ENCODE results near the gene GRIA4. TPM values are rescaled to one million over a fixed set of nuclear protein-coding genes. Genes with fewer than 3 reads are reported as not detected.

Gene GRIA4
- polyA plus RNA-seq, 1 of the 3 experiments (the other 2 are of a cell fraction): 0.02 TPM

DNA sequence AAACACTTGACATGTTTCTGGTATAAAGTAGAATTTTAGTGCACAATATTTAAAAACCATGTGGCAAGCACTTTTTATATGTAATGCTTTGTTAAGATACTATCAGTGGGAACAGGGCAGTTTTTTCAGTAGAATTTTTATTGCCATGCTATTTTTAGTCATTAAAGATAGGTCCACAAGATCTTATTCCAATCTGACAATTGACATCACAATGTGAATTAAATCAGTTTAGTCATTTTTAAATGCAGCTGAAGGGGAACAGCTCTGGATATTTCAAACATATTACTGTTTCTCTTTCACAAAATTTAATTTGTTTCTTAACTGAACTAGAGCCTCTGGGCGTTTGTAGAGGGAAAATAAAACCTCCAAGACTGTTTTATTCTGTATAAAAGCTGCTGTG lies 218.0 kb downstream of the GRIA4 start:
- Histone ChIP-seq H3K4me1 (ENCODE audit: control insufficient read depth in 1 of 2, insufficient read depth in 2 of 2, low read depth in 1 of 2, low read length in 1 of 2) (peaks cover 0 to 4% of the 10 kb centered on the region in 2 experiments; a peak in 2 of 4 replicates), H3K9me3 (no peaks in the 10 kb centered on the region), H3K9me2 (no peaks in the 10 kb centered on the region), H3K27ac (ENCODE audit: low read depth in 2 of 2, low read length in 1 of 2) (no peak overlapping the region), H3K4me2 (no peak overlapping the region), H3K36me3 (replicated peaks in 1 of 2; ENCODE audit: control insufficient read depth in 1 of 2, insufficient read depth in 2 of 2, low read length in 1 of 2) (no peaks in the 10 kb centered on the region), H2AFZ (ENCODE audit: low read depth) (no peak overlapping the region), H3K79me2 (ENCODE audit: insufficient read depth) (no peaks in the 10 kb centered on the region), H3K27me3 (ENCODE audit: insufficient read depth) (no peaks in the 10 kb centered on the region), H3F3A (replicated peaks; ENCODE audit: insufficient read depth) (no peaks in the 10 kb centered on the region), H3K9ac (no peak overlapping the region), H4K20me1 (ENCODE audit: insufficient read depth) (no peaks in the 10 kb centered on the region), H3K4me3 (ENCODE audit: low read depth in 2 of 2, low read length in 1 of 2) (no peak overlapping the region)
- TF ChIP-seq GATA2 (CRISPR knock-in tag; IDR thresholded peaks at IDR 0.05) (peak; percentile 76), EP300 (IDR thresholded peaks at IDR 0.05; ENCODE audit: borderline replicate concordance in 1 of 2, low read depth in 1 of 2, low read length in 1 of 2) (peak in 1 of 2 experiments; percentile 53; a peak in 2 of 4 replicates), YY1 (IDR thresholded peaks at IDR 0.05; ENCODE audit: low read depth) (no peak), SIN3A (IDR thresholded peaks at IDR 0.05; ENCODE audit: borderline replicate concordance, low read depth, low read length) (no peak), MXI1 (IDR thresholded peaks at IDR 0.05; ENCODE audit: low read depth, low read length) (no peak), RAD21 (IDR thresholded peaks at IDR 0.05; ENCODE audit: low read length) (no peak), RCOR1 (IDR thresholded peaks at IDR 0.05; ENCODE audit: low read length) (0 out of 2 replicates have a peak, but pooled peaks have one; percentile 11), EZH2phosphoT487 (IDR thresholded peaks at IDR 0.05; ENCODE audit: borderline replicate concordance, low read depth) (no peak)
- TF ChIP-seq, protein P1, sequence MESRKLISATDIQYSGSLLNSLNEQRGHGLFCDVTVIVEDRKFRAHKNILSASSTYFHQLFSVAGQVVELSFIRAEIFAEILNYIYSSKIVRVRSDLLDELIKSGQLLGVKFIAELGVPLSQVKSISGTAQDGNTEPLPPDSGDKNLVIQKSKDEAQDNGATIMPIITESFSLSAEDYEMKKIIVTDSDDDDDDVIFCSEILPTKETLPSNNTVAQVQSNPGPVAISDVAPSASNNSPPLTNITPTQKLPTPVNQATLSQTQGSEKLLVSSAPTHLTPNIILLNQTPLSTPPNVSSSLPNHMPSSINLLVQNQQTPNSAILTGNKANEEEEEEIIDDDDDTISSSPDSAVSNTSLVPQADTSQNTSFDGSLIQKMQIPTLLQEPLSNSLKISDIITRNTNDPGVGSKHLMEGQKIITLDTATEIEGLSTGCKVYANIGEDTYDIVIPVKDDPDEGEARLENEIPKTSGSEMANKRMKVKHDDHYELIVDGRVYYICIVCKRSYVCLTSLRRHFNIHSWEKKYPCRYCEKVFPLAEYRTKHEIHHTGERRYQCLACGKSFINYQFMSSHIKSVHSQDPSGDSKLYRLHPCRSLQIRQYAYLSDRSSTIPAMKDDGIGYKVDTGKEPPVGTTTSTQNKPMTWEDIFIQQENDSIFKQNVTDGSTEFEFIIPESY (IDR thresholded peaks at IDR 0.05; ENCODE audit: borderline replicate concordance, low read depth): no peak
- TF ChIP-seq, protein P2, sequence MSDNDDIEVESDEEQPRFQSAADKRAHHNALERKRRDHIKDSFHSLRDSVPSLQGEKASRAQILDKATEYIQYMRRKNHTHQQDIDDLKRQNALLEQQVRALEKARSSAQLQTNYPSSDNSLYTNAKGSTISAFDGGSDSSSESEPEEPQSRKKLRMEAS (IDR thresholded peaks at IDR 0.05; ENCODE audit: low read depth): no peak
- POLR2A ChIA-PET: no interaction called here
- CTCF ChIA-PET: interaction anchor here (0.9 kb wide), 1 partner anchor 35 kb away, joined by 3 read pairs; no protein-coding TSS in a partner anchor
- DNase-seq: no peak
- 0% methylated on average over 1 of the region's 1 CpG for WGBS (ENCODE audit: low lambda C conversion rate)

DNA sequence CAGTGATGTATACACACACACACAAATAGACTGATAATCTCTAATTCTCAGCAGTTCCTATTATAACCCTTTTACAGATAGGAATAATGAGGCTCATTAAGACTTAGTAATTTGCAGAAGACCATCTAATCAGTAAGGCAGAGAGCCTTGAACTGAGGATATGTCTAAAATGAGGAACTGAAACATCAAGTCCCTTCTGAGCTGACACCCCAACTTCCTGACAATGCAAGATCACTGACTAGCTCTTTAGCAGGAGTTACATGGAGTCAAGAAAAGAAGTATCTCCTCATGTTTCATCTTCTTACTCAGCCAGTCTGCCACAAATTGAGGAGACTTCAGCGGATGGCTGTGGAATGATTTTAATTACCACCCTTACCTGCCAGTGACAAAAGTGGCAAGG lies 219.2 kb downstream of the GRIA4 start:
- CTCF ChIA-PET: no interaction called here
- 100% methylated on average over 1 of the region's 1 CpG for WGBS (ENCODE audit: low lambda C conversion rate)
- TF ChIP-seq, protein P3, sequence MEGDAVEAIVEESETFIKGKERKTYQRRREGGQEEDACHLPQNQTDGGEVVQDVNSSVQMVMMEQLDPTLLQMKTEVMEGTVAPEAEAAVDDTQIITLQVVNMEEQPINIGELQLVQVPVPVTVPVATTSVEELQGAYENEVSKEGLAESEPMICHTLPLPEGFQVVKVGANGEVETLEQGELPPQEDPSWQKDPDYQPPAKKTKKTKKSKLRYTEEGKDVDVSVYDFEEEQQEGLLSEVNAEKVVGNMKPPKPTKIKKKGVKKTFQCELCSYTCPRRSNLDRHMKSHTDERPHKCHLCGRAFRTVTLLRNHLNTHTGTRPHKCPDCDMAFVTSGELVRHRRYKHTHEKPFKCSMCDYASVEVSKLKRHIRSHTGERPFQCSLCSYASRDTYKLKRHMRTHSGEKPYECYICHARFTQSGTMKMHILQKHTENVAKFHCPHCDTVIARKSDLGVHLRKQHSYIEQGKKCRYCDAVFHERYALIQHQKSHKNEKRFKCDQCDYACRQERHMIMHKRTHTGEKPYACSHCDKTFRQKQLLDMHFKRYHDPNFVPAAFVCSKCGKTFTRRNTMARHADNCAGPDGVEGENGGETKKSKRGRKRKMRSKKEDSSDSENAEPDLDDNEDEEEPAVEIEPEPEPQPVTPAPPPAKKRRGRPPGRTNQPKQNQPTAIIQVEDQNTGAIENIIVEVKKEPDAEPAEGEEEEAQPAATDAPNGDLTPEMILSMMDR (IDR thresholded peaks at IDR 0.05): no peak
- TF ChIP-seq, protein P1 (IDR thresholded peaks at IDR 0.05; ENCODE audit: borderline replicate concordance, low read depth): no peak
- no peak for TF ChIP-seq FOXJ3 (CRISPR knock-in tag; IDR thresholded peaks at IDR 0.05)
- TF ChIP-seq CHD2 (IDR thresholded peaks at IDR 0.05; ENCODE audit: low read length, partially characterized antibody): no peak
- TF ChIP-seq FOSL2 (IDR thresholded peaks at IDR 0.05; ENCODE audit: borderline replicate concordance, low read depth): no peak
- no peak for TF ChIP-seq GABPA (IDR thresholded peaks at IDR 0.05; ENCODE audit: low read depth)
- TF ChIP-seq, protein P4, sequence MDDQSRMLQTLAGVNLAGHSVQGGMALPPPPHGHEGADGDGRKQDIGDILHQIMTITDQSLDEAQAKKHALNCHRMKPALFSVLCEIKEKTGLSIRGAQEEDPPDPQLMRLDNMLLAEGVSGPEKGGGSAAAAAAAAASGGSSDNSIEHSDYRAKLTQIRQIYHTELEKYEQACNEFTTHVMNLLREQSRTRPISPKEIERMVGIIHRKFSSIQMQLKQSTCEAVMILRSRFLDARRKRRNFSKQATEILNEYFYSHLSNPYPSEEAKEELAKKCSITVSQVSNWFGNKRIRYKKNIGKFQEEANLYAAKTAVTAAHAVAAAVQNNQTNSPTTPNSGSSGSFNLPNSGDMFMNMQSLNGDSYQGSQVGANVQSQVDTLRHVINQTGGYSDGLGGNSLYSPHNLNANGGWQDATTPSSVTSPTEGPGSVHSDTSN (IDR thresholded peaks at IDR 0.05): no peak
- TF ChIP-seq TEAD4 (IDR thresholded peaks at IDR 0.05; ENCODE audit: borderline replicate concordance, insufficient read depth): no peak

More for the DNA sequence above, 219.2 kb downstream of the GRIA4 start:
- Histone ChIP-seq H3K4me1 (ENCODE audit: control insufficient read depth in 1 of 2, insufficient read depth in 2 of 2, low read depth in 1 of 2, low read length in 1 of 2) (peaks cover 0 to under 1% of the 10 kb centered on the region in 2 experiments; a peak in 2 of 4 replicates), H3K27me3 (ENCODE audit: insufficient read depth) (no peaks in the 10 kb centered on the region), H3K79me2 (ENCODE audit: insufficient read depth) (no peaks in the 10 kb centered on the region), H4K20me1 (ENCODE audit: insufficient read depth) (no peaks in the 10 kb centered on the region), H3K36me3 (replicated peaks in 1 of 2; ENCODE audit: control insufficient read depth in 1 of 2, insufficient read depth in 2 of 2, low read length in 1 of 2) (no peaks in the 10 kb centered on the region), H3F3A (replicated peaks; ENCODE audit: insufficient read depth) (no peaks in the 10 kb centered on the region), H3K9me2 (no peaks in the 10 kb centered on the region), H3K27ac (ENCODE audit: low read depth in 2 of 2, low read length in 1 of 2) (no peak overlapping the region), H3K9me3 (no peaks in the 10 kb centered on the region), H3K9ac (no peak overlapping the region), H3K4me2 (no peak overlapping the region), H3K4me3 (ENCODE audit: low read depth in 2 of 2, low read length in 1 of 2) (no peak overlapping the region), H2AFZ (ENCODE audit: low read depth) (no peak overlapping the region)
- POLR2A ChIA-PET: no interaction called here
- DNase-seq: no peak

Measured in SK-N-SH (cell line).